ENCODE data around the gene COG5. TPM values are rescaled to one million over a fixed set of nuclear protein-coding genes. Genes with fewer than 3 reads are reported as not detected.

COG5 gene
- total RNA-seq, 1 experiment from 2014 or later, result 20.2 TPM

- Histone ChIP-seq H2AFZ (ENCODE audit: low read length) (no peak overlapping the region), H4K8ac (replicated peaks; ENCODE audit: insufficient read length, low read depth, low read length) (no peak overlapping the region), H4K91ac (ENCODE audit: insufficient read length, low read depth, low read length) (no peak overlapping the region), H4K20me1 (ENCODE audit: control insufficient read depth, insufficient read depth, insufficient read length) (no peaks in the 10 kb centered on the region), H2BK20ac (ENCODE audit: low read depth, low read length, poor library complexity, severe bottlenecking) (no peak overlapping the region), H4K5ac (ENCODE audit: insufficient read length, low read depth, low read length) (no peak overlapping the region), H3K4me2 (ENCODE audit: insufficient read depth, insufficient read length, low read length) (no peak overlapping the region), H3K9me3 (ENCODE audit: control insufficient read depth, low read depth, low read length) (no peaks in the 10 kb centered on the region), H3K23ac (ENCODE audit: insufficient read length, low read depth, low read length) (no peak overlapping the region), H3K79me2 (ENCODE audit: insufficient read depth, low read length) (no peaks in the 10 kb centered on the region; the same call in 1 of the 2 replicates), H3K9ac (ENCODE audit: extremely low read depth, insufficient read length, low read length) (no peak overlapping the region), H2BK5ac (ENCODE audit: insufficient read length, low read length) (no peak overlapping the region), H3K56ac (ENCODE audit: insufficient read length, low read depth, low read length) (no peak overlapping the region), H2BK15ac (ENCODE audit: low read depth, low read length) (no peak overlapping the region), H3K4me1 (ENCODE audit: insufficient read depth, low read length) (no peaks in the 10 kb centered on the region), H3K27ac (ENCODE audit: insufficient read length, low read depth, low read length) (no peak overlapping the region), H3T11ph (ENCODE audit: low read length) (no peak overlapping the region), H2BK120ac (ENCODE audit: low read depth, low read length, poor library complexity, severe bottlenecking) (no peak overlapping the region), H3K27me3 (ENCODE audit: insufficient read depth, low read length) (no peaks in the 10 kb centered on the region), H3K4ac (ENCODE audit: low read depth, low read length) (no peak overlapping the region), H3K18ac (ENCODE audit: insufficient read length, low read depth, low read length) (no peak overlapping the region), H3K79me1 (ENCODE audit: insufficient read depth, low read depth, low read length, poor library complexity, severe bottlenecking) (no peaks in the 10 kb centered on the region), H3K14ac (ENCODE audit: insufficient read depth, low read length) (no peak overlapping the region), H3K23me2 (ENCODE audit: insufficient read length, low read depth, low read length, poor library complexity, severe bottlenecking) (peaks cover 6% of the 10 kb centered on the region), H2AK5ac (ENCODE audit: insufficient read length, low read length) (no peak overlapping the region), H2BK12ac (ENCODE audit: insufficient read length, low read depth, low read length) (no peak overlapping the region)
- H3K9me3 Mint-ChIP-seq, result no peaks in the 10 kb centered on the region
- H3K36me3 Mint-ChIP-seq (ENCODE audit: insufficient read depth in 1 of 3, low read depth in 3 of 3), result peaks cover 2 to 15% (median 6%) of the 10 kb centered on the region in 3 experiments; a peak in 2 of 7 replicates
- H3K4me3 Mint-ChIP-seq, result no peak overlapping the region; a peak in 2 of 5 replicates
- WGBS (ENCODE audit: extremely low coverage, insufficient read length, low lambda C conversion rate), result no CpG with 5 or more reads among the region's 6 CpGs
- H3K27ac Mint-ChIP-seq, result peak overlapping the region in 2 of 3 experiments; percentile 36 to 52; a peak in 2 of 7 replicates
- H3K4me1 Mint-ChIP-seq, result peaks cover 23 to 24% of the 10 kb centered on the region in 2 experiments
- TF ChIP-seq CTCF (conservative IDR thresholded peaks at IDR 0.05), result no peak
- peaks cover 2% of the 10 kb centered on the region; the same call in 1 of the 2 replicates for H3K27me3 Mint-ChIP-seq (ENCODE audit: low read depth)
- no peak for DNase-seq
These were observed 2.7 kb downstream of the COG5 start for GRCh38 chr7:107560898-107561516.

All from H9 (cell line).